HG03439 (cell line): Measurements from ENCODE around the gene CSNK1D.
A peak's percentile ranks its signal among the peaks of the same experiment; 100 is the strongest.

Experiments
- ATAC-seq: cut with Tn5 transposase; IDR thresholded peaks from one replicate; pipeline ENCODE4 v1.9.1; 2021; ENCODE audit warnings: mild to moderate bottlenecking, moderate library complexity; ENCODE audit not compliant: unreplicated experiment

Gene CSNK1D

DNA sequence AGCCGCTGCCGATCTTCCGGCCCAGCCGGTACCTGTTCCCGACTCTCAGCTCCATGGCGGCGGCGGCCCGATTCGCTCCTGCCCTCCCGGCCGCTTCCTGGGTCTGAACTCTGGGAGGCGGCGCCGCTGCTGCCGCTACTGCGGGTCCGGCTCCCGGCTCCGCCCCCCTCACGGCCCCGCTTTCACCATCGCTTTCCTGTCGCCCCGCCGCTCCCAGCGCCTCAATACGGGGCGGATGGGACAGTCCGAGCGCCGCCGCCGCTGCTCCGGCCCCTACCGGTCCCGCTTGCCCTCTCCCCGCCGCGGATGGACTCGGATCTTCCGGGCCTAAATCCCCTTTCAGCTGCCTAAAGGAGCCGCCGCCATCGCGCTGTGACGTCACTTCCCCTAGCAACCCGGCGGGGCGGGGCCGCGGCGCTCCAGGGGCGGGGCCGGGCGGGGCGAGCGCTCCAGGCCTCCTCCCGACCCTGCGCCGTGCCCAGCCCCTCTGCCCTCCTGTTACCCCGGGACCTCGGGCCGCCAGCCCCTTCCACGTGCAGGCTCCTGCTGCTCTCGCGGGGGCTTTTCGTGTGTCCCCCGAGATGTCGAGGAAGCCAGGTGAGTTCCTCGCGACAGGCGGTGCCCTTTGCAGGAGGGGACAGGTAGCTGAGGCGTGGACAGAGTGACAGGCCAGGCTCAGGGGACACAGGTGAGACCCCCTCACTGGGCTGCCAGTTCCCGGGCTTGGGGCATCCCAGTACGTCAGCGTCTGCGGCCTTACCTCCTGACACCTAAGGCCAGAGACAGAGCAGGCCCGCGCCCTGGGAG lies at the start of gene CSNK1D:
Gene CSNK1D, minus strand, starts transcription at position 374 of the 807 bp plus-strand sequence. Its CDS starts 319 bp downstream, at position 55.
- ATAC-seq, result peak; percentile 73

DNA sequence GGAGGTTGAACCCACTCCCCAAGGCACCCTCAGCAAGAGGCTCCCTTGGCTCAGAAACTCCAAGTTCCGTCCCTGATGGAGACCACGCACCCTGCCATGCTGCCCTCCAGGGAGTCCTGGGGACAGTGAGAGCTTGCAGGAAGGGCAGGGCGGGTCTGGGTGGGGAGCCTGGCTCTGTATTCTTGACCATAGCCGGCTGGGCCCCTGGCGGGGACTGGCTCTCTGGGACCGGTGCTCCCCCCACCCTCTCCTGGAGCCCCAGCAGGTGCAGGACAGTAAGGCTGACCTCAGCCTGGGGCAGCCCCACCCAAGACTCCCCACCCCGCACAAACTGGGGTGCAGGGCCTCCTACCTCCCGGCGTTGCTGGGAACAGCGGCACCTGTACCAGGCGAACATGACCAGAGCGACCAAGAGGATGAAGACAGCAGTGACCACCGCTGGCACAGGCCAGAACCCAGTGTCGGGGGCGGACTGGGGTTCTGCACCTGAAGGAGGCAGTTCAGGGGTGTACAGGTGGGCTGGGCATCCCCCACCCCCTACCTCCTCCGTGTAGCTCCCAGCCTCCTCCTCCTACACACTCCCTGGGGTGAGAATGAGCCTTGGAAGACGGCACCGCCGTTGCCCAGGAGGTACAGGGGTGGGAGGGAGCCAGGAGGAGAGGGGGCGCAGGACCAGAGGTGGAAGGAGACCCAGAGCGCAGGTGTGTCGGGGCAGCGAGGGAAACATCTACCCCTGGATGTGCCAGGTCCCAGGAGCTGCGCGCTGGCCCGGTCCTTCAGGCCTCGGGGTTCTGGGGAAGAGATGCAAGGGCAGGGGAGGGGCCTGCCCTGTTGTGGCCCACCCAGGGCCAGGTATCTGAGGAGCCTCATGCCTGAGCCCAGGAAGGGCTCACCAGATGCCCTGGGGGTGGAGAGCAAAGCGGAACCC lies 49.3 kb upstream of the CSNK1D start:
- ATAC-seq, result no peak

DNA sequence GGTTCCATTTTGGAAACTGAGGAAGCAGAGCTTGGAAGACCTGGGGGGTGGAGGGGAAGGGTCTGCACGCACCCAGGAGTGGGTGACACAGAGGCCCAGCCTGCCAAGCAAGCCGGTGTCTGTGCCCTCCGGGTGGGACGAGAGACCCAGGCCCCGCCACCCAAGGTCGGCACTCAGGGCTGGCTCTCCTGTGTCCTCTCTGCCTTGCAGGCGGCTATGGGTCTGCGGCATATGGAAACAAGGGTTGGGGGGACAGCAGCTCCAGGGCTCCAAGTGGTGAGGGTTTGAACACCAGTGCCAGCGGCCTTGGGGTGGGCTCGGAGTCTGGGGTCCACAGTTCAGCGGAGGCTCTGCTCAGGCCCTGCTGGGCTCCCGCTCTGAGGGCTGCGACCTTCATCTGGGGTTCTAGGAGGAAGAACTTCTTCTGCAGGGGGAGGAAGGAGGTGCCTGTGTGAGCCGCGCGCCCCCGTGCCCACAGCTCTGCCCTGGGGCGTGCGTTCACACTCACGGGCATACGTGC lies 48.5 kb upstream of the CSNK1D start:
- no peak for ATAC-seq

DNA sequence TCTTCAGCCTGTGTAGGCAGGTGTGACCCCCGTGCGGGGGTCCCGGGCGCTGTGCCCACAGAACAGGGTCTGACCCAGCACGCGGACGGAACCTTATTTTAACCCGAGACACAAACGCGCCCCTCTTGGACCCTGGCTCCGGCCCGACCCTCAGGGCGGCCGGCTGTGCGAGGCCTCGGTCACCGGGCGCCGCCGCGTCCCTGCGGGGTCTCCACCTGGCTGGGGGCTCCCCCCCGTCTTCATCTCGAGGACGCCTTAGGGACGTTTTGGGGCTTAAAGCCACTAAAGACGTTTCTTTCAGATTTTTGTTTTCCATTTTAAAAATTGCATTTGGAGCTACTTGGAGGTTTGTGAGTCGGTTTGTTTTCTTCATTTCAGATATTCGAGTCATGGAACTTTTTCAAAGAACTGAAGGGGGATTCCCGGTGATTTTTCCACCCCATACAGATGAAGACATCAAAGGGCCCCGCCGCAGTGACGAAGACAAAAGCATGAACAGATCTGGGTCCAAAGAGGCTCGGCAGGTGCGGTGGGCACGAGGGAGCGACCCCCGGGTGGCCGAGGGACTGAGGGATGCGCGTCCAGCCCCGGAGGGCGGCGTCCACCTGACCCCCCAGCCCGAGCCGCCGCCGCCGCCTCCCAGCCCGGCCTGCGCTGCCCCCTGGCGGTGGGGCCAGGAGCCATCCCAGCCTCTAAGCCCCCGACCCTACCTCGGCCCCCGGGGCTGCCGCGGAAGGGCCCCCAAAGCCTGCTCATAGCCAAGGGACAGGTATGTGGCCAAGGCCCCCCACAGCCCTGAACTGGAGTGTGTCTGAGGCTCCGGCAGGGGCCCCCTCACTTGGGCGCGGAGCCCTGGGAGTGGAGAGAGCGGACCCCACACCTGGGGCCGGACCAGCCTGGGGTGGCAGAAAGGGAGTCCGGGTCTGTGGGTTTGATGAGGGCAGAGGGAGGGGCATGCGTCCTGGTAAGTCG lies 47.7 kb upstream of the CSNK1D start:
- ATAC-seq, result no peak

DNA sequence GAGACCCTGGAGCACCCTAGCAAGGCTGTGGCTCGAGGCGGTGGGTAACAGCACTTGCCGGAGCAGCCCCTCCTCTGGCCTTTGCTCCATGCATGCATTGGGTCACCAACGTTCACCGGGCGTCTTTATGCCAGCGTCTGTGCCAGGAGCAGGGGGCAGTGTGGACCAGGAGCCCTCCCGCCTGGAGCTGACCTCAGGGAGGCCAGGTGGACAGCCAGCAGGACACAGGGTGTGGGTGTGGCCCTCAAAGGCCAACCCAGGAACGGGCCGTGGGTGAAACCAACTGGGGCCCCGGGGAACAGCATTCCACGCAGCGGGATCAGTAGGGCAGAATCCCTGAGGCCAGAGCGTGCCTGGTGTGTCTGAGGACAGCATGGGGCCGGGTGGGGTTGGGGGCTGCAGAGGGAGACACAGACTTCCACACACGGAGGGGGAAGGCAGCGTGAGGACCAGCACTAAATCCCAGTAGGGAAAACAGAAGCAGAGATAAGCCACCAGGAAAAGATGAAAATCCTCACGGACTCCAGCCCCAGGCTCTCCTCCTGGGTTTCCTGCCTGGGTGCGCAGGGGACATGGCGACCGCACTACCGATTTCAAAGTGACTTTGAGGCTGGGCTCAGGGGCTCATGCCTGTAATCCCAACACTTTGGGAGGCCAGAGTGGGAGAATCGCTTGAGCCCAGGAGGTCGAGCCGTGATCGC lies 46.8 kb upstream of the CSNK1D start:
- no peak for ATAC-seq

DNA sequence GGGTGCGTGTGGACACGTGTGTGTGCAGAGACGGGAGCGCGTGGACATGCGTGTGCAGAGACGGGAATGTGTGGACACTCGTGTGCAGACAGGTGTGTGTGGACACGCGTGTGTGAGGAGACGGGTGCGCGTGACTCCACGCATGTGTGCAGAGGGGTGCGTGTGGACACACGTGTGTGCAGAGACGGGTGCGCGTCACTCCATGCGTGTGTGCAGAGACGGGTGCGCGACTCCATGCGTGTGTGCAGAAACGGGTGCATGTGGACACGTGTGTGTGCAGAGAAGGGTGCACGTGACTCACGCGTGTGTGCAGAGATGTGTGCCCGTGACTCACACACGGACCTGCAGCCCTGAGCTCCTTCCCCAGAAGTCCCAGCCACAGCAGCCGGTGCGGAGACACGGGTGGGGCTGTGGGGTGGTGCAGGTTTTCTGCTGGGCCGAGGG lies 46.1 kb upstream of the CSNK1D start:
- no peak for ATAC-seq

DNA sequence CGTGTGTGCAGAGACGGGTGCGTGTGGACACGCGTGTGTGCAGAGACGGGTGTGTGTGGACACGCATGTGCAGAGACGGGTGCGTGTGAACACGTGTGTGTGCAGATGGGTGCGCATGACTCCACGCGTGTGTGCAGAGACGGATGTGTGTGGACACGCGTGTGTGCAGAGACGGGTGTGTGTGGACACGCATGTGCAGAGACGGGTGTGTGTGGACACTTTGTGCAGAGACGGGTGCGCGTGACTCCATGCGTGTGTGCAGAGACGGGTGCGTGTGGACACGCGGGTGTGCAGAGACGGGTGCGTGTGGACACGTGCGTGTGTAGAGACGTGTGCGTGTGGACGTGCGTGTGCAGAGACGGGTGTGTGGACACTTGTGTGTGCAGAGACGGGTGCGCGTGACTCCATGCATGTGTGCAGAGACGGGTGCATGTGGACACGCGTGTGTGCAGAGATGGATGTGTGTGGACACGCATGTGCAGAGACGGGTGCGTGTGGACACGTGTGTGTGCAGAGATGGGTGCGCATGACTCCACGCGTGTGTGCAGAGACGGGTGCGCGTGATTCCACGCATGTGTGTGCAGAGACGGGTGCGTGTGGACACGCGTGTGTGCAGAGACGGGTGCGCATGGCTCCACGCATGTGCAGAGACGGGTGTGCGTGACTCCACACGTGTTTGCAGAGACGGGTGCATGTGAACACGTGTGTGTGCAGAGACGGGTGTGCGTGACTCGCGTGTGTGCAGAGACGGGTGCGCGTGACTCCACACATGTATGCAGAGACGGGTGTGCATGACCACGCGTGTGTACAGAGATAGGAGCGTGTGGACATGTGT lies 45.5 kb upstream of the CSNK1D start:
- no peak for ATAC-seq

DNA sequence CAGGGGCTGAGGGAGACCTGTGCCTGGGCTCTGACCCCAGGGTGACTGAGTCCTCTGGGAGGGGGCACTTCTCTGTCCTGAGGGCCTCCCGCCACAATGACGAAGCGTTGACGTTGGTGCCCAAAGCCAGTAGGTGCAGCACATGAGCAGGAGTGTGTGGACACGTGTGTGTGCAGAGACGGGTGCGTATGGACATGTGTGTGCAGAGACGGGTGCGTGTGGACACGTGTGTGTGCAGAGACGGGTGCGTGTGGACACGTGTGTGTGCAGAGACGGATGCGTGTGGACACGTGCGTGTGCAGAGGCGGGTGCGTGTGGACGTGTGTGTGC lies 44.6 kb upstream of the CSNK1D start:
- ATAC-seq, result no peak

DNA sequence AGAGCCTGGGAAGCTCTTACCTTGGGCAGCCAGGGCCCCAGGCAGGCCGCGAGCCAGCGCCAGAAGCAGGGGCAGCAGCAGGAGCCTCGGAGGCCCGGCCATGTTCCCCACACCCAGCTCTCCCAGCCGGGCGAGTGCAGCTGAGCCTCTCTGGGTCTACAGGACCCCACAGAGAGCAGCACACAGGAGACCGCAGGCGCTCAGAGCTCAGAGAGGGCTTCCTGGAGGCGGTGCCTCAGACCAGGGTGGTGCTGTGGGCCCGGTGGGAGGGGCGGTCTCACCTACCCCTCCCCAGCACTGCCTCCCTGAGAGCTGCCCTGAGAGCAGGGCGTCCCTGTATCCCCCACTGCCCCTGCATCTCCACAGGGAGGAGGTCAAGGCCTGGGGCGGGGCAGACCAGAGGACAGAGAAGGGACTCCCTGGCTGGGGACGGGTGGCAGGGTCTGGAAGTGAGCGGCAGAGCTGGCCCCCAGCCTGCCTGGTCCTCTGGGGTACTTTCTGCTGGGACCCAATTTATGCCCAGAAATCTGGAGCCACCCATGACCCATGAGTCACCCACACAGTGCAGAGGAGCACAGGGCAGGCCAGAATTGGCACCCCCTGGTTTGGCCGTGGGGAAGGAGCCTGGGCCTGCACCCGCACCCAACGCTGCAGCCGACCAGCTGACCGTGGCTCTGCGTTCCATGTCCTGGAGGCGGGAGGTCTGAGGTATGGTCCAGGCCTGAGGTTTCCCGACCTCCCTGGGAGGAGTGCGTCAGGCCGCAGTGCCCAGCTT lies 44.1 kb upstream of the CSNK1D start, which contains the start of gene CD7:
Gene CD7, minus strand, starts transcription at position 215 of the 775 bp plus-strand sequence. Its CDS starts 113 bp downstream, at position 102.
- ATAC-seq, result no peak

DNA sequence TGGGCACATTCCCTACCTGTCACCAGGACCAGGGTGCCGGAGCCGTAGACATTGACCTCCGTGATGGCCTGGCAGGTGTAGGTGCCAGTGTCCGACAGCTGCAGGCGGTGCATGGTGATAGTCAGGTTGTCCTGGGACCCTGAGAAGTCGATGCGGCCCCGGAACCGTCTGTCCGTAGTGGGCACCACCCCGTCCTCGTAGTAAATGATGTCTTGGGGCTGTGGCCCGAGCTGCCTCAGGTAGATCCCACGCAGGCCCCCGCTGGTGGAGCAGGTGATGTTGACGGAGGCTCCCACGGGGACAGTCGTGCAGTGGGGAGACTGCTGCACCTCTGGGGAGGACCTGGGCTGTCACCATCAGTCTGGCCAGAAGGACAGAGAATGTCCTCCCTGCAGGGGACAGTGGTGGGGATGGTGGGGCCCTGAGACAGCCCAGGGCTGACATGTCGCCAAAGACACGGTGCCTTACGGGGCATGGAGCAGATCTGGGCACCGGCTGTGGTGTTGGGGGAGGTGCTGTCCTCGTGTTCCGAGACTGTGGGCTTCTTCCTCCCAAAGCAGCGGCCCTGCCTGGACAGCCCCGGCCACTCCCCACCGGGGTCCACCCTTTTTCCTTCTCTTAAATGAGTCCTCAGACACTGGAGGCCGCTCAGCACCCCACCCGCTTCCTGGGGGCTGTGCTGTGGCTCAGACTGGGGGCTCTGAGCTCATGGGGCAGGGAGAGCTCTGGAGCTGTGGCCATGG lies 43.3 kb upstream of the CSNK1D start:
- ATAC-seq, result no peak

DNA sequence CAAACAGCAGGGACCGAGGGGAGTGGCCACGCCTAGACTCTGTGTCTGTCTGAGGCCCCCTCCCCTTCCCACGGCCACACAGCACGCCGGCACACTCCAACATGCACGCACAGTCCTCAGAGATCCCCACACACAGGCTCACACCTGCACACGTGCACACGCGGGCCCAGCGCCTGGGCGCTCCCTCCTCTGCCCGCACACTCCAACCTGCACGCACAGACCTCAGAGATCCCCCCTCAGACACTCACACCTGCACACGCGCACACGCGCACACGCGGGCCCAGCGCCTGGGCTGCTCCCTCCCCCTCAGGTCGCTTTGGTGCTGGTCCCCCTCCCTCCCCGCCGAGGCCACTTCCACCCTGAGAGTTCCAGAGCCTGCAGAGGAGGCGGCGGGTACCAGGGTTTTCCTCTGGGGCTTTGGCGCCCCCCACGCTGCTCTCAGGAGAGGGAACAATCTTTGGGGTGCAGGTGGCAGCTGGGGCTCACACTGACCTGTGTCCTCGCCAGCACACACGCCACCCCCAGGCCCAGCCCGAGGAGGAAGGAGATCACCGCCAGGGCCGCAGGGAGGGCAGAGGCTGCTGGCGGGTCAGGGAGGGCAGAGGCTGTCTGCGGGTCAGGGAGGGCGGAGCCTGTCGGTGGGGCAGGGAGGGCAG lies 42.3 kb upstream of the CSNK1D start:
- ATAC-seq, result no peak

DNA sequence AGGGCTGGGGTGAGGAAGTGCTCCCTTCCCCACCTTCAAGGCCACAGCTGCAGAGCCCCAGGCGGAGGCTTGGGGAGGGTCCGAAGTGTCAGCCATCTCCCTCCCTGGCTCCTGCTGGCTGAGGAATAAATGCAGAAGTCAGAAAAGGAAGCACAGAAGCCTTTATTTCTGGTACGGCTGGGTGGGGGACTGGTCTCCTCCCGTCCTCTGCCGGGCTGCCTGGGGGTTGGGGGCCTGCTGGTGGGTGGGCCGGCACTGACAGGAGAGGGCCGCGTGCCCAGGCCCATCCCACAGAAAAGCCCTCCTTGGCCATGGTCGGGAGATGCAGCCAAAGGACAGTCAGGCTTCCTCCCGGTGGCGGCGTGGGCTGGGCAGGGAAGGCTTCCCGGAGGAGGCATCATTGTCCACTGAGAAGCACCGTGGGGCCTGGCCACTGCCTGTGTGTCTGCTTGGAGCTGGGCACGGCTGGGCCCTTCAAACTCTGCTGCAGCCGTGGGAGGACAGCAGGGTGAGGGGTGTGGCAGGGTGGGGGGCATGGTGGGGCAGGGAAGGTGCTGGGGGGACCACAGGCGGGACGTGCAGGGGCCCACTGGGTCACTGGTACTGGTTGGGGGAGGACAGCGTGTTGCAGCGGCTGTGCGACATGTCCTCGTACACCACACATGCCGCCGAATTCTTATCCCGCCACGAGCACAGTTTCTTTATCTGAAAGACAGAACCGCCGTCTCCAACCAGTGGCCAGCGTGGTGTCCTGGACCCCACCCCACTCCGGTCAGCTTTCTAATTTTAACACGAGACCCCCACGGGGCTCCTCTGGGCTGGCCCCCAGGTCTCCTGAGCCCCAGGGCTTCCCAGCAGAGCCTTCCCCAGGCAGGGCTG lies 41.5 kb upstream of the CSNK1D start:
- no peak for ATAC-seq

DNA sequence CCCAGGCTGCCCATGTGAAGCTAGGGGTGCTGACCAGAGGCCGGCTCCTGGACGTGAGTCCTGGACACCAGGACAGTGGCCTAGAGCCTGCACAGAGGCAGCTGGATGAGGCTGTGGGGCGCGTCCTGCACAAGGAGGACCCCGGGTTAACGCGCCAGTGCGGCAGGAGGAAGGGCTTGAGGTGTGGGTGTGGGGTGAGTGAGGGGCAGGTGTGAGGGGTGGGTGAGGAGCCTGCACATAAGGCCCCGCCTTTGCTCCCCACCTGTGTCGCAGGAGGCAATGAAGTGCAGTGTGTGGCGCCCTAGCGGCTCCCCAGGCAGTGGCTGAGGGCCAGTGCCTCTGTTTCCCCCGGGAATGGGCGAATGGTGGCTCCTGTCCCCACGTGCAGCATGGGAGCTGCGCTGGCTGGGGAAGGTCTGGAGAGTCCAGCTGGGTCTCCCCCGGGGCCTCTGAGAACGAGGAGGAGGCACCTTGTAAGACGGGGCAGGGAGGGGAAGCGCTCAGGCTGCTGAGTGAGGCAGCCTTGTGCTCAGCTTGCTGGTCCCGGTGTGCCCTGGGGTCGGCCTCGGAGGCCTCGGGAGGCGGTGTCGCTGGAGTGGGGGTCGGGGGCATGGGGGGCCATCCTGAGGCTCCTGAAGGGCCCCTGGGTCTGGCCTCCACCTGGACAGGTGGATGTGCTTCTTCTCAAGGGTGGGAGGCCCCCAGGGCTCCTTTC lies 40.7 kb upstream of the CSNK1D start:
- no peak for ATAC-seq

DNA sequence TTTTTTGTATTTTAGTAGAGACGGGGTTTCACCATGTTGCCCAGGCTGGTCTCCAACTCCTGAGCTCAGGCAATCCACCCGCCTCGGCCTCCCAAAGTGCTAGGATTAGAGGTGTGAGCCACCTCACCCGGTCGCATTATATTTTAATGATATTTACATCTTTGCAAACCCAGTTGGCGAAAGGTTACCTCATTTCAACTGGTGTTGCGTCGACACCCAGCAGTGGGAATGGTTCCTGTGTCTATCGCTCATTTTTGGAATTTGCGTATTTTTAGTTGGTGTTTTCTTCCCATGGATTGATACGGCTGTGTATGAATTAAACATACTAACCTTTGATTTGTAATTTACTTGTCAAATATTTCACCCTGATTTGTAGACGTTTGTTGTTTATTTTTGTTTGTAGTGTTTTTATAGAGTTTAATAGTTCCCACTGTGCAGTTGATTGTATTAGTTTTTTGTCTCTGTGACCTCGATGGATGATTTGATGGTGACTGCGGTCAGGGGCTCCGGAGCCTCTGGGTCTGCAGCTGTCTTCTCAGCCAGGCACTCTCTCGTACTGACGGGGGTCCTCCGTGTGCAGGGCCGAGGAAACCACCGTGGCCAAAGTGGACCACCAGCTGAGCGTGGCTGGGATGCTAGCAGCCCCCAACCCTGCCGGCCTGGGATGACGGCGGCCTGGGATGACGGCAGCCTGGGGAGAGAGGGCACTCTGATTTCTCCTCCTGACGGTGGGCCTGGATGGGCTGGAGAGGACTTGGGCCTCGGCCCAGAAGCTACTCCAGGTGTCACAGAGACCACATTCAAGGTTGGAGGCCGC lies 39.9 kb upstream of the CSNK1D start:
- ATAC-seq, result no peak
